HUDEP-2 (cell line): ENCODE results near the gene SF3B3.
"Not testable (repeated sequence)": the region's sequence is repeated elsewhere in the genome, so short reads cannot be mapped to it uniquely, and the experiment has no call there.

Source experiments
- DNase-seq, 76 experiments: peaks; one replicate each; lab custom pipeline; 2025; ENCODE audit not compliant: unreplicated experiment in 76 of 76; lab: John Stamatoyannopoulos, UW

The SF3B3 gene

GRCh38 chr16:70510216-70510615 lies 13.4 kb upstream of the SF3B3 start:
- no peak for DNase-seq

DNA sequence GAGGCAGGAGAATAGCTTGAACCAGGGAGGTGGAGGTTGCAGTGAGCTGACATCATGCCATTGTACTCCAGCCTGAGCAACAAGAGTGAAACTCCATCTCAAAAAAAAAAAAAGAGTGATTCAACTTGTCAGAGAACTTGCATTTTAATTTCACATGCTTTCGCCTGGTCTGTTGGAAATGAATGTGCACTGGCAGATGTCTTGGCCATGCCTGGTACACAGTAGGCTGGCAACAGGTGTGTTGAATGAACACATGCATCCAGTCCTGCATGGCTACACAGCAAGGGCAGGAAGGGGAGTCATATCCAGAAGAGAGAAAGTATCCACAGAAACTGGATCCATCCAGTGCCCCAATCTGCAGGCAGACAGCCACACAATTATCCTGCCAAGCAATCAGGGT lies 11.8 kb upstream of the SF3B3 start:
- no peak for DNase-seq

DNA sequence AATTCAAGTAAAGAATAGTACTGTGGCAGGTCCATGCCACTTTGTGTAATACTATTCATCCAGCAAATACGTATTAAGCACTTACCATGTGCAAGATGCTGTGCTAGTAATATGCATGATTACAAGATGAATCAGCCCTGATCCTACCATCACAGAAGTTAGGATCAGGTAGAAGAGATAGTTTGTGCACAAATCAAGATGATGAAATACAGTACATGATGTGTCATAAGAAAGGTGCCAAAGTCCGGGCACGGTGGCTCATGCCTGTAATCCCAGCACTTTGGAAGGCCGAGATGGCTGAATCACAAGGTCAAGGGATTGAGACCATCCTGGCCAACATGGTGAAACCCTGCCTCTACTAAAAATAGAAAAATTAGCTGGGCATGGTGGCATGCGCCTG lies 11.2 kb upstream of the SF3B3 start:
- no peak for DNase-seq

GRCh38 chr16:70520612-70521297 lies 2.9 kb upstream of the SF3B3 start:
- DNase-seq, result peak in 66 of 76 experiments; percentile 9 to 79 (median 46)

- peak in 1 of 76 experiments; percentile 31 for DNase-seq
Observed at GRCh38 chr16:70522216-70523075, 1.2 kb upstream of the SF3B3 start.

- peak in 73 of 76 experiments; percentile 28 to 87 (median 71) for DNase-seq
Observed at GRCh38 chr16:70523076-70523742, 407 bp upstream of the SF3B3 start, which contains the start of gene COG4. Gene COG4, minus strand, starts transcription at chr16:70523554. Its CDS starts 11 bp downstream, at chr16:70523543.

DNA sequence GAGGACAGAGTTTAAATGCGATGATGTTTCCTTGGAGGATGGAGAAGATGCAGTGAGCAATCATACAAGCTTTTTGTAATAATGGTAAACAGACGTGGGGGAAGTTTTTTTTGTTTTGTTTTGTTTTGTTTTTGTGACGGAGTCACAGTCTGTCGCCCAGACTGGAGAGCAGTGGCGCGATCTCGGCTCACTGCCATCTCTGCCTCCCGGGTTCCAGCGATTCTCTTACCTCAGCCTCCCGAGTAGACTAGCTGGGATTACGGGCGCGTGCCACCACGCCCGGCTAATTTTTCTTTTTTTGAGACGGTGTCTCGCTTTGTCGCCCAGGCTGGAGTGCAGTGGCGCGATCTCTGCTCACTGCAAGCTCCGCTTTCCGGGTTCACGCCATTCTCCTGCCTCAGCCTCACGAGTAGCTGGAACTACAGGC lies 796 bp downstream of the SF3B3 start:
- DNase-seq, result peak in 16 of 76 experiments; percentile 6 to 45 (median 15)

DNA sequence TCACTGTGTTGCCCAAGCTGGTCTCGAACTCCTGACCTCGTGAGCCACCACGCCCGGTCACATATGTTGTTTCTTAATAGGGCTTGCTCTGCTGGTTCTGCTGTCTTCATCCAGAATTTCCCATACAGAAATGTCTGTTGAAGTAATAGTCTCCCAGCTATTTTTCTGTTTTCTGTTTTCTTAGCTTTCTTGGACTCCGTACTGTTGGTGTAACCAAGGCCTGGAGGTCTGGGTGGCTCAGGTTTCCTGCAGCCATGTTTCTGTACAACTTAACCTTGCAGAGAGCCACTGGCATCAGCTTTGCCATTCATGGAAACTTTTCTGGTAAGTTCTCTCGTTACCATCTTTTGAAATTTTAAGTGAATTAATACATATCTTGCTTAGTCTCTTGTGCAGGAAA lies 2.8 kb downstream of the SF3B3 start:
- DNase-seq, result no peak

- DNase-seq, result peak in 1 of 76 experiments; percentile 18
Observed at GRCh38 chr16:70527315-70527996, 3.8 kb downstream of the SF3B3 start.

DNA sequence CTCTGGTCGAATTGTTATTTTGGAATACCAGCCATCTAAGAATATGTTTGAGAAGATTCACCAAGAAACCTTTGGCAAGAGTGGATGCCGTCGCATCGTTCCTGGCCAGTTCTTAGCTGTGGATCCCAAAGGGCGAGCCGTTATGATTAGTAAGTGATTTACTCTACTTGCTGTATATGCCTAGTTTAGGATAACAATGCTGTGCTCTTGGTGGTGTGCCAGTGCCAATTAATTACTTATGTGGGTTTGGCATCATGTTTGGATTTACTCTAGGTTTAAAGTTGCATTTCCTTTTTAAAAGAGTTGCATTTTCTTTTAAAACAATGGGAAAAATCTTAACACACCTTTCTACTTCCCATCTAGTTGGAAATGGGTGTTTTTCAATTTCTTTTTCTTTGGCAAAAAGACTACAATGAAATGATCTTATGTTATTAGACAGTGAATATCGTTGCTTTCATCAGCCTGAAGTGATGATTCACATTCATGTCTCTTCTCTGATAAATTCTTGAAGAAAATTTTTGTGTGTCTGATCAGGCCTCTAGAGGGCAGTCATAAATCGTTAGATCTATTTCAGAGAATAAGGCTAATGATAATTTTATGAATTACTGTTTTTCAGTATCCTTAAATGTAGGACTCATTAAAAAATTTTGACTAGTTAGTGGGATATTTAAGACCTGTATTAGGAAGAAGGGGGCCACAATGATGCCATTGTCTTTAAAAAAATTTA lies 5.6 kb downstream of the SF3B3 start:
- peak in 18 of 76 experiments; percentile 4 to 52 (median 34) for DNase-seq

DNA sequence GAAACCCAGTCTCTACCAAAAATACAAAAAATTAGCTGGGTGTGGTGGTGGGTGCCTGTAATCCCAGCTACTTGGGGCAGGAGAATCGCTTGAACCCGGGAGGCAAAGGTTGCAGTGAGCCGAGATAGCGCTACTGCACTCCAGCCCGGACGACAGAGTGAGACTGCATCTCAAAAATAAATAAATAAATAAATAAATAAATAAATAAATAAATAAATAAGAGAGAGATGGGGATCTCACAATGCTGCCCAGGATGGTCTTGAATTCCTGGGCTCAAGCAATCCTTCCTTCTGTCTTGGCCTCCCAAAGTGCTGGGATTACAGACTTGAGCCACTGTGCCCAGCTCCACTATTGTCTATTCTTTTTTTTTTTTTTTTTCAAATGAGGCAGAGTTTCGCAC lies 6.3 kb downstream of the SF3B3 start:
- DNase-seq, result not testable (repeated sequence)

GRCh38 chr16:70534971-70535370 lies 11.4 kb downstream of the SF3B3 start:
- peak in 6 of 76 experiments; percentile 9 to 26 (median 14) for DNase-seq

GRCh38 chr16:70540994-70541393 lies 17.4 kb downstream of the SF3B3 start:
- no peak for DNase-seq

DNA sequence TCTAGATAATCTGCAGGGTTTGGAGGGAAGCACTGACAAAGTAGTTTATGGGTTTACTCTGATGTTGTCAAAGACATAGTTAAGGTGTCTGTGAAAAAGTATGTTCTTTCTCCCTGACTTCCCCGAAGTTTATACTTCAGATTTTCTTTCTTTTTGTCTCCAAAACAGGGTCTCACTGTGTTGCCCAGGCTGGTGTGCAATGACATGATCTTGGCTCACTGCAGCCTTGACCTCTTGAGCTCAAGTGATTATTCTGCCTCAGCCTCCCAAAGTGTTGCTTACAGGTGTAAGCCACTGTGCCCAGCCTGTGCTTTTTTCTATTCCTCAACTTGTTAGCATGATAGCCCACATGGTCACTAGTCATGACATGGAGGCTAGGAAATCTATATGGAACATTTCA lies 20.9 kb downstream of the SF3B3 start:
- no peak for DNase-seq

DNA sequence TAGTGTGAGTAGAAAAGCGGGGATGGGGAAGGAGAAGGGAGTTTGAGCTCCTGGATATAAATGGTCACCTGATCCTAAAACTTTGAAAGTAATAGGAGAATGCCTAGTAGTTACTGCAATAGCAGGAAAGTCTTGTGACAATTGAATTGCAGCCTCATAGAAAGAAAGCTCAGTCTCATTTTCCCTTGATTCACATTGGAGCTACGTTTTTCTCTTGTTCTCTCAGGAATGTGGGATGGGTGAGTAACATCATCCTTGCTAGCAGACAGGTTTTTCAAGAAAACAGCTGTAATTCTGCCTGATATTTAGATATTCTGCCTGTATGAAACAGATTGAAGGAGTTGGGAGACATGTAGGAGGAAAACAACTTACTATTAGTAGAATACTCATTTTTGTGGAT lies 25.3 kb downstream of the SF3B3 start:
- DNase-seq, result no peak

DNA sequence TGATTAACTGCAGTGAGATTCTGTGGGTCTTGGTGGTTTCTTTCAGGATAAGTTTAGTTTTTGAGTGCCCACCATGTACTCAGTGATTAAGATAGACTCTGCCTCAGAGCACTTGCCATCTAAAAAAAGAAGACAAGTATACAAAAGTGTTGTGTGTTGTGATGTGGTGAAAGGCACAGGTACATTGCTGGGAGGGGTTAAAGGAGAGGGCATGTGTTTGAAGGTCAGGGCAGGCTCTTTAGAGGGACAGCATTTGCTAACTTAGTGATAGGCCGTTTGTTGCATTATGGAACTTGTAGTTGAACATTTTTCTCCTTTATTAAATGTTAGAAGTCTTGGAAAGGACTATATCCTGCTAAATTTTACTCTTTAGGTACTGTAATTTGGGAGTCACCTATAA lies 26.5 kb downstream of the SF3B3 start:
- no peak for DNase-seq

GRCh38 chr16:70551788-70552187 lies 28.2 kb downstream of the SF3B3 start:
- no peak for DNase-seq

DNA sequence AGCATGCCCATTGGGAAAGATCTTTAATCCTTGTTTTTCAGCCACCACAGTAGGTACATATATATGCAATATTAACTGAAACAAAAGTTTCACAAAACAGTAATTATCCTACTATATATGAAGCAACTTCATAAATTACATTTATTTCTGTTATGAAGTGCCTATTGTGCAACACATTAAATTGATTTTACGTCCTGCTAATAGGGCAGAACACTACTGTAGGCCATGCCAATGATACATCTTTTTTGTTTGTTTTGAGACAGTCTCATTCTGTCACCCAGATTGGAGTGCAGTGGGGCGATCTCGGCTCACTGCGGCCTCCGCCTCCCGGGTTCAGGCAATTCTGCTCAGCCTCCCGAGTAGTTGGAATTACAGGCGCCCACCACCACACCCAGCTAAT lies 29.1 kb downstream of the SF3B3 start:
- DNase-seq, result no peak

GRCh38 chr16:70553645-70554044 lies 30.0 kb downstream of the SF3B3 start:
- no peak for DNase-seq

DNA sequence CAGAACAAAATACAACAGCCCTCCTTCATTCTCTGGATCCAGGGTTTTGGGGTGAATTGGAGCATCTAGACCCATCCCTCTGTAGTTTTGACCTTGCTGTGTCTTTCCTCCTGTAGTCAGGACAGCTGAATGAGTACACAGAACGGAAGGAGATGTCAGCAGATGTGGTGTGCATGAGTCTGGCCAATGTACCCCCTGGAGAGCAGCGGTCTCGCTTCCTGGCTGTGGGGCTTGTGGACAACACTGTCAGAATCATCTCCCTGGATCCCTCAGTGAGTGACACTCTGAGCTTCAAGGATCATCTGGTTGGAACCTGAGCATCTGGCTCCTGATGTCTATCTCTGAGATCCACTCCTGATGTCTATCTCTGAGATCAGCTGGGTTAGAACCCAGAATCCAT lies 32.4 kb downstream of the SF3B3 start:
- no peak for DNase-seq
